Smooth muscle cell (in vitro differentiated cells): ENCODE results near the gene IGSF9. TPM values are rescaled to one million over a fixed set of nuclear protein-coding genes. Genes with fewer than 3 reads are reported as not detected.

Experiments
- DNase-seq: peaks from one replicate; lab custom pipeline; 2025; ENCODE audit not compliant: unreplicated experiment; lab: John Stamatoyannopoulos, UW
- H2AFZ ChIP-seq: fragments of 200-600 bp; sonication (generic); 2 replicates; pipeline ENCODE4 v1.6.0; 2016; ENCODE audit warnings: antibody characterized with exemption, low read depth, mild to moderate bottlenecking
- H3F3A ChIP-seq: fragments of 200-600 bp; sonication (generic); 2 replicates; pipeline ENCODE4 v1.6.0; 2017; ENCODE audit warnings: antibody characterized with exemption, low read depth
- H3K27ac ChIP-seq: fragments of 200-600 bp; sonication (generic); 2 replicates; pipeline ENCODE4 v1.5.1; 2016; ENCODE audit warnings: low read depth, mild to moderate bottlenecking
- H3K27me3 ChIP-seq: fragments of 200-600 bp; sonication (generic); 2 replicates; pipeline ENCODE4 v1.6.1; 2016; ENCODE audit warnings: low read depth, mild to moderate bottlenecking
- H3K36me3 ChIP-seq: fragments of 200-600 bp; sonication (generic); 2 replicates; pipeline ENCODE4 v1.5.1; 2016; ENCODE audit warnings: low read depth
- H3K4me1 ChIP-seq: fragments of 200-600 bp; sonication (generic); 2 replicates; pipeline ENCODE4 v1.5.1; 2016; ENCODE audit warnings: low read depth
- H3K4me2 ChIP-seq: fragments of 200-600 bp; sonication (generic); 2 replicates; pipeline ENCODE4 v1.6.0; 2016; ENCODE audit warnings: mild to moderate bottlenecking
- H3K4me3 ChIP-seq: fragments of 200-600 bp; sonication (generic); 2 replicates; pipeline ENCODE4 v1.5.1; 2016; ENCODE audit warnings: mild to moderate bottlenecking
- H3K79me2 ChIP-seq: fragments of 200-600 bp; sonication (generic); 2 replicates; pipeline ENCODE4 v1.6.0; 2016; ENCODE audit warnings: low read depth, mild to moderate bottlenecking
- H3K9ac ChIP-seq: fragments of 200-600 bp; sonication (generic); 2 replicates; pipeline ENCODE4 v1.6.0; 2016; ENCODE audit warnings: low read depth
- H3K9me3 ChIP-seq: fragments of 200-600 bp; sonication (generic); replicated peaks from 2 replicates; pipeline ENCODE4 v1.5.1; 2016; ENCODE audit warnings: low read depth
- H4K20me1 ChIP-seq: fragments of 200-600 bp; sonication (generic); 2 replicates; pipeline ENCODE4 v1.6.0; 2016; ENCODE audit warnings: low read depth
- CTCF ChIP-seq: fragments of 200-600 bp; sonication (generic); IDR thresholded peaks from 2 replicates; pipeline ENCODE4 v1.5.1; 2017; ENCODE audit warnings: borderline replicate concordance, mild to moderate bottlenecking, antibody characterized with exemption; ENCODE audit not compliant: insufficient read depth, poor library complexity, severe bottlenecking
- WGBS: methylation state at CpG from one replicate; pipeline ENCODE4 v1.1.7; 2016; ENCODE audit warnings: low lambda C conversion rate; 5-methylcytosine and 5-hydroxymethylcytosine counted together
- polyA plus RNA-seq: library from polyadenylated mRNA; unstranded; fragments of >200 nt; fragmentation: Nextera tagmentation; extraction: Ambion mirVana; gene quantifications from 2 replicates; pipeline ENCODE4 v1.2.1, GENCODE V29; 2016
- total RNA-seq: library from RNA; depleted of rRNA; stranded (reverse); fragments of >200 nt; gene quantifications from 2 replicates; pipeline ENCODE4 v1.2.3, GENCODE V29; 2014

IGSF9 gene
- total and polyA plus RNA-seq, 2 experiments from 2014 or later = 0.99 to 2.1 TPM

GRCh38 chr1:159988006-159988405 is 42.6 kb upstream of the IGSF9 start:
- Histone ChIP-seq H3K9ac (no peak overlapping the region), H3K79me2 (no peaks in the 10 kb centered on the region), H3K27ac (no peak overlapping the region), H3K9me3 (no peaks in the 10 kb centered on the region), H4K20me1 (no peaks in the 10 kb centered on the region), H3K27me3 (no peaks in the 10 kb centered on the region), H3K4me1 (no peaks in the 10 kb centered on the region), H3K4me3 (no peak overlapping the region), H3K4me2 (no peak overlapping the region), H3F3A (no peaks in the 10 kb centered on the region), H3K36me3 (no peaks in the 10 kb centered on the region), H2AFZ (no peak overlapping the region)
- TF ChIP-seq CTCF = no peak
- WGBS = 91% methylated on average over 1 of the region's 1 CpG
- DNase-seq = no peak

GRCh38 chr1:159987186-159987585 is 41.8 kb upstream of the IGSF9 start:
- Histone ChIP-seq H3K9ac (no peak overlapping the region), H3F3A (no peaks in the 10 kb centered on the region), H3K4me2 (no peak overlapping the region), H3K79me2 (no peaks in the 10 kb centered on the region), H2AFZ (no peak overlapping the region), H3K27ac (no peak overlapping the region), H3K4me1 (no peaks in the 10 kb centered on the region), H4K20me1 (no peaks in the 10 kb centered on the region), H3K9me3 (no peaks in the 10 kb centered on the region), H3K4me3 (no peak overlapping the region), H3K27me3 (no peaks in the 10 kb centered on the region), H3K36me3 (no peaks in the 10 kb centered on the region)
- WGBS = 59% methylated on average over 4 of the region's 4 CpGs
- no peak for DNase-seq
- no peak for TF ChIP-seq CTCF

- Histone ChIP-seq H3K9me3 (no peaks in the 10 kb centered on the region), H3K4me2 (no peak overlapping the region), H2AFZ (no peak overlapping the region), H3K4me3 (no peak overlapping the region), H3K27ac (no peak overlapping the region), H3F3A (no peaks in the 10 kb centered on the region), H3K9ac (no peak overlapping the region), H3K4me1 (no peaks in the 10 kb centered on the region), H3K79me2 (no peaks in the 10 kb centered on the region), H3K27me3 (no peaks in the 10 kb centered on the region), H3K36me3 (no peaks in the 10 kb centered on the region), H4K20me1 (no peaks in the 10 kb centered on the region)
- 61% methylated on average over 1 of the region's 1 CpG for WGBS
- no peak for DNase-seq
- no peak for TF ChIP-seq CTCF
These were observed 41.1 kb upstream of the IGSF9 start for GRCh38 chr1:159986531-159986930.

GRCh38 chr1:159986093-159986492 is 40.7 kb upstream of the IGSF9 start:
- no peak overlapping the region for H3K9ac ChIP-seq
- 91% methylated on average over 2 of the region's 2 CpGs for WGBS
- no peaks in the 10 kb centered on the region for H3F3A ChIP-seq
- no peak overlapping the region for H3K4me2 ChIP-seq
- no peak for DNase-seq
- H2AFZ ChIP-seq = no peak overlapping the region
- no peaks in the 10 kb centered on the region for H3K79me2 ChIP-seq
- no peaks in the 10 kb centered on the region for H4K20me1 ChIP-seq
- H3K4me3 ChIP-seq = no peak overlapping the region
- no peak for TF ChIP-seq CTCF
- H3K27me3 ChIP-seq = no peaks in the 10 kb centered on the region
- no peak overlapping the region for H3K27ac ChIP-seq
- H3K9me3 ChIP-seq = no peaks in the 10 kb centered on the region
- no peaks in the 10 kb centered on the region for H3K36me3 ChIP-seq
- H3K4me1 ChIP-seq = no peaks in the 10 kb centered on the region
